SW480 (cell line): Measurements from ENCODE around the gene NRXN2.

Experiments
- DNase-seq: peaks from one replicate; pipeline ENCODE4 v3.0.0-alpha.2; 2016; ENCODE audit warnings: low spot score

NRXN2 gene

DNA sequence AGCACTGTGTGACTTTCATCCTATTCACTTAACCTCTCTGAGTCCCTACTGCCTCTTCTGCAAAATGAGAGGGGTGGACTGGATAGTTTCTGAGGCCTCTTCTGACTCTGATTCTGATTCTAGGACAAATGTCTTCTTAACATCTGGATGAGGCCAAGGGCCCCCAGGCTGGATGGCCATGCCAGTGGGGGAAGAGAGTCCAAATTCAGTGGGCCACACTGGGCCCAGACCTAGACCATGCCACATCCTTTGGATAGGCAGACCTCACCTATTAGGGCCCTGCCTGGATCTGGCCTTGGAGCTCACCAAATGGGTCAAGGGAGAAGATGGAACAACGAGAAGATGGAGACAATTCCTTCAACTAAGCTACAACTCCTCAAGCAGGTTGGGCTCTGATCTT is 24.6 kb downstream of the NRXN2 start:
- DNase-seq: no peak

DNA sequence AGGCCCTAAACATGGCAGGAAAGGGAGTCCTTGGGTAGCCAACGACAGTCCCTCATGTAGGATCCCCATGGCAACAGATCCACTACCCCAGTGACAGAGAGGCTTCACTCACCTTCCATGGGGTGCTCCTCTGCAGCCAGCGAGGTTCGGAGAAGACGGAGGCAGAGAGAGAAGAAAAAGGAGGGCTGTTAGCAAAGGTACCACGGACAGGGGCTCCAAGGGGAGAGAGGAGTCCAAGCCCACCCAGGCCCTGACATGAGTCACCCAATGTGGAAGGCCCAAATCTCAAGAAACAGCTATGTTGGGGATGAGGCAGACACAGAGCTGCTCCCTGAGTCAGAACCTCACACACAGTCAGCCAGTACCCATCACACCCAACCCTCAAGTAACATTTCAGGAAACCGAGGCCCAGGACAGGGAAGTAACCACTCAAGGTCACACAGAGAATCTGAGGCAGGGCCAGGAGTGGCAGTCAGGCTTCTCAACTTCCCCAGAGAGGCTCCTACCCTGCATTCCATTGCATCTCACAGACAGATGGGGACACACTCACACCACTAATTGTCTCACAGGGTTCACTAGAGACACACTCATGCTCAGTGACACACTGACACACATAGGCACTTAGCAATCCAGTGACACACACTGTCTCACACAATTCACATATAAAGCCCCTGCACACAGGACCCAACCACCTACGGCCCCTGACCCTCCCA is 25.2 kb downstream of the NRXN2 start:
- no peak for DNase-seq

DNA sequence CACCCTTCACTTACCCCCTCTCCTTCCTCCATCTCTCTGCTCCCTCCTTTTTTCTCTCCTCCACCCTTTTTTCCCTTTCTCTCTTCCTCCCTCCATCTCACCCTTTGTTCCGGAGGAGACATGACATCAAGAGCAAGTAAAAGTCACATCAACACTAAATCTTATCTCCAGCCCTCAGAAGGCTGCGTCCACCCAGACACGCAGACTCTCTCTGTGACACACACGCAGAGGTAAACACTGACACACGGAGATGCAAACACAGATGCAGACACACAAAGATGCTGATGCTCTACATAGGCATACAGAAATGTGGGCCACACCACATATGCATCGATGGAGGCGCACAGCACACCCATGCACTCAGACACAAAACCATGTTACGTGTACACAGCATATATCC is 27.0 kb downstream of the NRXN2 start:
- DNase-seq: no peak

DNA sequence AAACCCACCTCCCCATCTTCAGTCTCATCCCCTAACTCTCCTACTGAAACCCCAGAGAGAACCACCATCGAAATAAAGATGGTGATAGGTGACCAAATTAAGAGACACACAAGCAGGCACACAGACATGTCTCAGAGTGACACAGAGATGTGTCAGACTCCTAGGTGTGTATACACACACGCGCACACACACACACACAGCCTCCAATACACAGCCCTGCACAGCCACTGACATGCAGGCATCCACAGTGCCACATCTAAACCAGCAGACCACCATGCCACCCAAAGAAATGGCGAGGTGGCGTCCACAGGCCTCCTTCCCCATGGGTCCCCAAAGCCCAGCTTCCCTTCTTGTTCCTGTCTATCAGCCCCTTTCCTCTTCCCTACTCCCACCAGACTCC is 27.4 kb downstream of the NRXN2 start:
- no peak for DNase-seq

DNA sequence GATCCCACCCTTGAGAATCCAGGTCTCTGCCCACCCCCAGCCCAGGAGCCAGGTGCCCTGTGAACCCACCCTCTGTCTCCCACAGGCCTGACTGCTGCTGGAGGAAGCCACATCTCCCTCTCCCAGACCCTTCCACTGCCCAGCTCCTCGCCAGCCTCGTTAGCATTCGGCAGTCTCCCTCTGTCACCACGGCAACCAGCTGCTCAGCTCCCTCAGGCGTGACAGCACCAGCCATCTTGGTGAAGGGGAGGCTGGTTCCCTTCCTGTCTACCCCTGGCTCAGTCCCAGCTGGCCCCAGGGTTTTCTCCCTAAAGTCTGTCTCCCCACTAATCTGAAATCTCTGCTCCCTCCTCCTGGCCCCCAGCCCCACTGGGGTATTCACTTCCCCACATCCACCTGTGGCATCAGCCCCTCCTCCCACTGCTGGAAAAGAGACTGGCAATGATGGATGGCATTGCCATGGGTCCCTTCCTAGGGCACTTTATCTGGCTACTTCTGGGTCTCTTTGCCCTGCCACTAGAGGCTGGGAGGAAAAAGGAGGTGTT is 28.1 kb downstream of the NRXN2 start:
- DNase-seq: no peak

DNA sequence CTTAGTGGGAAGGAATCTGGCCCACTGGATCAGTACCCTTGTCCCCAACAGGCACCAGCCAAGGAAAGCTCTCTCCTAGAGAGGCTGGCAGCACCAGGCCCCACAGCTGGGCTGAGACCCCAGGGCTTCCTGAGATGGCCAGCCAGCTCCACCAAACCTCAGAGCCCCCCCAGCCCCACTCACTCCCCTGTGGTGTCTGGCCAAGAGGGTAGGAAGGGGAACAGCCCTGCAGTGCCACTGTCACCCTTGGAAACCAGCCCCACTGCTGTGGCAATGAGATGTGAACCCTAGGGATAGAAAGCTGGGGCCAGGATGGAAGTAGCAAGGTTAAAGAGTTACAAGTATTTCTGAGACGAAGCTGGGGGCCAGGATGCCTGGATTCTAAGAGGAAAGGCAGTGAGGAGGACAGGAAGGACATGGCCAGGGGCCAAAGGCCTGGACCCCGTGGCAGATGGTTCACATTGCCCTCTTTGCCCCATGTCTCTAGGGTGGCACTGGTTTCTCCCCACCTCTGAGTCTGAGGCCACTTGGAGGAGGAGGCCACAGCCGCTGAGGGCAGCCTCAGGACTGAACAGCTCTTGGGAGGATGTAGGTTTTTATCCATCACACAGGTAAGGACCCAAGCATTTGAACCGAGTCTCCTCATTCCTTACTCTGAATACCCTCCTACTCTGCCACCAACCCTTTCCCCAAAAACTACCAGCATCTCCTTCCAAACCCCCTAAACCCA is 28.8 kb downstream of the NRXN2 start:
- no peak for DNase-seq

DNA sequence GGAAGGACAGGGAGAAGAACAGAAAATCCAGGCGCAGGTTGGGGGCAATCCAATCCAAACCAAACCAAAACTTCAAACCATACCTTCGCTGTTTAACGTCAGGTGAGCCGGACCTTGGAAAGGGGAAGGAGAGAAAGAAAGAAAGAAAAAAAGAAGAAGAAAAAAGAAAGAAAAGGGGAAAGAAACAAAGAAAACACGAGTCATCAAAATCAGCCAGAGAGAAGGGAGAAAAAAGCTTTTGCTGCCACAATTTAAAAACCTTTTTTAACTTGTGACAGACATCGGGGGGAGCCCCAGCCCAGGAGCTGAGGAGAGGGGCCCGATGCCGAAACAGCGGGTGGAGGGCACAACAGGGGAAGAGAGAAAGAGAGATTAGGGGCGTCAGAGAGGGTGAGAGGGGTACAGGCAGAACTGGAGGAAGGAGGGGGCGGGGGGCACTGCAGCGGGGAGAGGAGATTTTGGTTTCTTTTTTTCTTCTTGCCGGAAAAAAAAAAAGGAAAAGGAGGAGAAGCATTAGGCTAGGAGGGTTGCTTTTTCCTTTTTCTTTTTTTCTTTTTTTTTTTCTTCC is 30.1 kb downstream of the NRXN2 start:
- DNase-seq: no peak

DNA sequence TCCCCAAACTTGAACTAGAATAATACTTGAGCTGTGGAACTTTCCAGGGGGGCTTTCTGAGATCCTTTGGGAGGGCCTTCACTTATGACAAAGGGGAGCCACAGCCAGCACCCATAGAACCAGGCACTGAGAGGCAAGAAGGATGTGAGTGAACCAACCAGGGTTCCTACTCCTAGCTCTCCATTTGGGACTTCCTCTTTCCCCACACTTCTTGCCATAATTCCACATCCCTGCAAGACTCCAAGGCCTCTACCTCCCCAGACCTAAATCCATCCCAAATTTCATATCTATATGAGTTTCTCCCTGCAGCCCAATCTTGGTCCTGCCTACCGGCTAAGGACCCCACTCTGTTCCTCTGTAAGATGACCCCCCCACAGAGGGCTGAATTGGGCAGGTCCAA is 31.5 kb downstream of the NRXN2 start:
- no peak for DNase-seq

DNA sequence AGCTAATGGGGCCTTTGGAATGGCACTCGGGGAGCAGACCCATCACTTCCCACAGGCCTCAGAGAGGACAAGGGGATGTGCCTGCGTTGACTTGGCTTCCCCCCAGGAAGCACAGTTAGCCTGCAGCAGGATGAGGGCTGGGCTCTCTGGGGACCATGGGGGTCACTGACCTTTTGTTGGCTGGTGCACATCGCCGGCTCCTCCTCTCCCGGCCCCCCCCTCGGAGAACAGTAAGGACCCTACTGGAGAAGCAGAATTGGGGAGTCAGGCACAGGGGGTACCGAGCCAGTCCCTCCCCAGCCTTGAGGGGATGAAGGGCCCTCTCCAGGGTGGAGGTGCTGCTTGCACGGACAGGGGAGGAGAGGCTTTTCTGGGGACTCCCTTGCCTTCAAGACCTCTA is 32.8 kb downstream of the NRXN2 start:
- no peak for DNase-seq

DNA sequence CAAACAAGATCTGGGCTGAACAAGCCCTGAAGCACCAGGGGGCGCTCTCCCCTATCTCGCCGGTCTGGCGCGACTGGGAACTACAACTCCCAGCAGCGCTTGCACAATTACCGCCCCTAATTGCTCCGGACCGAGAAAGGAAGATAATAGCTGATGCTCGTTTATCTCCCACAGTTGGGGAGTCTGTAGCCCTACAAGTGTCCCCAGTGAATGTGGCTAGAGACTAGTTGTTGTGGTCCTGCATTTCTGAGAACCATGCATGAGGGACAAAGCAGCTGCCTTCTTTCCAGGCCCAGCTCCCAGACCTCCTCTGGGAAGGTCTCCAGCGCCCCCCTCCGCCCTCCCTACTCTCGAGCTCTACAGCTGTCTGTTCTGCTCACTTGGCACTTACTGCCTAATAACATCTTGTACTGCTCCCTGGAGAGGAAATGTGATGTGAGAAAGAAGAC is 34.4 kb downstream of the NRXN2 start:
- peak; percentile 76 for DNase-seq

DNA sequence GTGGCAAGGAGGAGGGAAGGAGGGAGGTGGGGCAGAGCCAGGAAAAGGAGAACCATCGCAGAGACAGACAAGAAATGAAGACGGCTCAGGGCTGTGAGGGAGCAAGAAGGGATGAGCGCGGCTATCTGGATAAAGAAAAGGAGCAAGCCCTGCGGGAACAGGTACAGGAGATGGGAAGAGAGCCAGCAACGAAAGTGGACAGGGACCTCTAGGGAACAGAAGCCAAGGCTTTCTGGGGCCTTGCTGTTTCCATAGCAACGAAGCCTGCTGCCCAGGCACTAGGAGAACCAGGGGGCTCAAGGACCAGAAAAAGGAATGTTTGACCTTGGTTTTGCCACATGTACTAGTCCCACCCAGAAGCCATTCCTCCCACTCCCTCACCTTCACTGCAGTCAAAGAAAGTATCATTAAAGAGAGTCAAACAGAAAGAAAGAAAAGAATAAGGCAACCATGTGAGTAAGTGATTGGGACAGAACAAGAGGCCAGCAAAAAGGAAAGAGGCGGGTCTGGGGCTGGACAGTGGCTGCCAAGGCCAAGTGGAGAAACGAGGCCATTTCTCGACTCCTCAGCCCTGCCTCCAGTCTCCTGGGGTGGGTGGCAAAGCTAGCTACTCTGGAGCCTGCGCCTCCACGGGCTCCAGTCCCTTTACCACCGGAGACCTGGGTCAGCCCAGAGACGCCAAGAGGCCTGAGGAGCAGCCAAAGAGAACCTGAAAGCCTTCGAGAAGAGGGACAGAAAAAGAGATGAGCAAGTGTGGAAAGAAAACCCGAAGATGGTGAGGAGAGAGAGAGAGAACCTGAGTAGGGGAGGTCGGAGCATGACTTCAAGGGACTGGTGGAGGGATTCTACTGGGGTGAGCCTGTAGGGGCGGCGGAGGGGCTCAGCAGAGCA is 35.1 kb downstream of the NRXN2 start:
- no peak for DNase-seq

DNA sequence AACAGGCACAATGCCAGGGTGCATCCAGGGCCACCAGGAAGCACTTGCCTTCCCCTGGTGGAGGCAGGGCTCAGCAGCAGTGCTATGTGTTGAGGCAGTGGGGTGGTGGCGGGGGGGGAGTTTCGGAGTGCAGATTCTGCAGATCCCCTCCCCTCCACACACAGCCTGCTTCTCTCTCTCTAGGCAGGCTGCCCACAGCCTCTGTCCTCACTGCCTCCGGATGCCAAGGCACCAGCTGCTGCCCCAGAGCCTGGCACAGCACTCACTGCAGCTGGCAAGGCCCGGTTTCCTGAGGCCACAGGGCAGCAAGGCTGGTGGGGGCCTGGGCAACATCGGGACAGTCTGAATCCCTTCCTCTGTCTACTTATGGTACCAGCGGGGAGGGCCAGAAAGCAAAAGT is 35.8 kb downstream of the NRXN2 start:
- no peak for DNase-seq

DNA sequence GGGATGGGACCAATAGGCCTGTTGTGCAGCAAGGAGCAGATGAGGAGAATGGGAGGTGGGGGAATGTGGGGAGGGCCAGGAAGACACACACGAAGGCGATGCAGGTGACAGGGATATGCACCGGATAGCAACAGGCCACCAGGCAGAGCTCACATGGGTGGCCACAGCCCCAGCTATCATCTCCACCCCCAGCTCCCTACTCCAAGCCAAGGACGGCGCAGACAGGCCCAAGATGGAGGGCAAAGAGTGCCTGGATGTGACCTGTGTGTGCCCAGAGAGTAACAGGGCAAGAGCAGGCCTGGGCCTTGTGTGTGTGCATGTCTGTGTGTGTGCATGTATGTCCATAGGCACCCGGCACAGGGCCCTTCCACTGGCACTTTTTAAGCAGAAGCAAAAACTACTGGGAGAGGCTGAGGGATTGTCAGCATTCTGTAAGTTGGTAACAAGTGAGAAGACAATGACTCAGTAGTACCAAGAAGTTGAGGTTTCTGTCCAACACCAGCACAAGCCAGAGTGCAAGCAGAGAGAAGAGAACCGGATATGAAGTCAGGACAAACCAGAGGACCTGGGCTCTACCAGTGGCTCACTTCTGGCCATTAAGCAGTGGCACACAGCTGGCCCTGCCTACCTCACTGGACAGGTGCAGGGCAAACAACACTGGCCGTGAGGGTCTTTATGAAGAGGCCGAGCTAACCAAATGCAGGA is 36.4 kb downstream of the NRXN2 start:
- no peak for DNase-seq

DNA sequence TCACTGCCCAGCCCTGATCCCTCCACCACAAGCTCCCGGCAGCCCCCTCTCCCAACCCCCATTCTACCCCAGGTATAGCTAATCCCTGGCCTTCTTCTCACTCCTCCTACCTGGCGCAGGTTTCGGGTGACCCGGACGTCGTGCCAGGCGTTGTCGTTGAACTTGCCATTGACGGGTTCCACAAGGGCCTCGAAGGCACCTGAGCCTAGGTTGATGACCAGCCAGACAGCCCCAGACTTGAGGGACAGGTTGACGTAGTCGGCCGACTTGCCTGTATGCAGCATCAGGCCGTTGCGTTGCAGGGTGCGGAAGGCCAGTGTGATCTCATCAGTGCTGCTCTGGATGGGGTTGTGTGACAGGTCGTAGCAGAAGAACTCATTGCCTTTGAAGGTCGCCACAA is 37.5 kb downstream of the NRXN2 start:
- DNase-seq: no peak

DNA sequence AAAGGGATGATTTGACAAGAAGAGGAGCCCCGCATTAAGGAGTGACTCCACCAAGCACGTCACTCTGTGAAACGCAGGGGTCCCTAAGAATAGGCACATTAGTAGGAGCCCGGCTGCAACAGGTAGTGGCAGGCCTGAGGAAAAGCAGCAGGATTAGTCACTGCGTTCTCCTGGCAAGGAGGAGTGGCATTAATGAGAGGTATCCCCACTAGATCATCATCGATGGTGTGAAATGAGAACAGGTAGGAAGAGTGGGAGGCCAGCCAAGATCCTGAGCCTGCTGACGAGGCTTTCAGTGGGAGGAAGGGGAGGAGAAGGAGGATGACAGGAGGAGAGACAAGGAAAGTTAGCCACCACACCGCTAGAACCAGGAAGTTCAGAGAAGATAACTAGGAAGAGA is 38.6 kb downstream of the NRXN2 start:
- no peak for DNase-seq

DNA sequence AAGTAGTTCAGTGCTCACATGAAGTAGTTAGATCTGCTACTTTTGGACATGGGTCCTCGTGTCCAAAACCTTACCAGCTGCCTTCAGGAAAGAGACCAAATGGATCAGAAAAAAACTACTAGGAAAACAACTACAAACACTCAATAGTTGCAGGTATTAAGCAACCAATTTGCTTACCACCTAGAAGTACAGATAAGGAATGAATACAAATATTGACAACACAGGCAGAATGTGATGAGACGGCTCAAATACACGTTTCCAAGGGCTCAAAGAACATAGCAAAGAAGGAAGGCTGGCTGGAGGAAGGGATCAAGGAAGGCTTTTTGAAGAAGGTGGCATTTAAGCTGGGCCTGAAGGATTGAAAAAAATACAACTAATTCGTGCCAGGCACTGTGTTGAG is 41.8 kb downstream of the NRXN2 start:
- DNase-seq: no peak

DNA sequence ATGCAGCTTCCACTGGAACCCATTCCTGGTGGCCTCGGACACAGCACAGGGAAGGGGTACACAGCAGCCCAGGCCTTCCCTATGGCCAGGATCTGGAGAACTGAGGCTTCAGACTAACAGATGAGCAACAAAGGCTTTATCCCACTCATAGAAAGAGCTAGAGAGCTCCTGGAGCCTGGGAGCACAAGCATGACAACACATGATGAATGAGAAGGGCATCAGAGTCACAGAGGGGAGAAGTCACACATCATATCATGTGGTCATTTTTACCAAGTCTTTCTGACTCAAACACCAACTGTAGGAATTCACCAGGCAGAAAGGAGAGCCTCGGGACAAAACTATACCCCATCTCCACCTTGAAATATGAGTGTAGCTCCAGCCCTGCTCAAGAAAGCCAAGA is 43.2 kb downstream of the NRXN2 start:
- no peak for DNase-seq

DNA sequence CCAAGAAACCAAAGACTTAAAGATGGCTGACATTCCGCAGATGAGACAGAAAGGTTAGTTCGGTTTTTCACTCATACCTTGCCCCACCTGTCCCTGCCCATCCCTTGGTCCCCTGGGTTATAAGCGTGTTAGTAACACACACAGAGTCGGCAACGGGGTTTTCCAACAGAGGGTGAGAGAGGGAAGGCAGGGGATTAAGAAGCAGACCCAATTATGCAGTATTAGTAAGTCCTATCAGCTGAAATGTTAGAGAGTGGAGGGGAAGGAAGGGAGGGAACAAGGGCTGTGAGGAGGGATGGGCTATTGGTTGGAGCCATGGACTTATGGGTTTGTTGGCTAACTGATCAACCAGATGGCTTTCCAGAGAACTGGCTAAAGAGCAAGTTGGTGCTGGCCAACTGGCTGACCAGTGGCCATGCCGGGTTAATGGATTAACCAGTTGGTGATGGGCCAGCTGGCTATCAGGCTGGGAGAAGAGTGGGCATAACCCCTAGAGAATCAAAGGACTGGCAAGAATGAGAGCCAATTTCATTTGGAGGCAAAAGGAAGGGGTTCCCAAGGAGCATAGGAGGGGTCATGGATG is 45.5 kb downstream of the NRXN2 start:
- no peak for DNase-seq

DNA sequence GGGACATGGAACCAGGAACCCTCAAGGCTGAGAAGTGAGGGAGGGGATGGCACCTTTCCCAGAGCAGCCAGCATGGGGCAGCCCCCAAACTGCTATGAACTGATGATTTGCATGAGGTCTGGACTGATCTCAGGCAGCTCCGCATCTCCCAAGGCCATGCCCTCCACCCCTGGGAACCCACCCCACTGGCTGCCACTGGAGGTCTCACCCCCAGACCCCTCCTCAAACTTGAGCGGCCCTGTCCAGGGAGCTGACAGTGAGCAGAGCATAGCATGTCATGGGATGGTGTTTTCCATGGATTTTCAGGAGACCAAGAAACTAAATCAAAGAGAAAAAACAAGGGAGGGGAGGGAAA is 46.8 kb downstream of the NRXN2 start:
- no peak for DNase-seq

DNA sequence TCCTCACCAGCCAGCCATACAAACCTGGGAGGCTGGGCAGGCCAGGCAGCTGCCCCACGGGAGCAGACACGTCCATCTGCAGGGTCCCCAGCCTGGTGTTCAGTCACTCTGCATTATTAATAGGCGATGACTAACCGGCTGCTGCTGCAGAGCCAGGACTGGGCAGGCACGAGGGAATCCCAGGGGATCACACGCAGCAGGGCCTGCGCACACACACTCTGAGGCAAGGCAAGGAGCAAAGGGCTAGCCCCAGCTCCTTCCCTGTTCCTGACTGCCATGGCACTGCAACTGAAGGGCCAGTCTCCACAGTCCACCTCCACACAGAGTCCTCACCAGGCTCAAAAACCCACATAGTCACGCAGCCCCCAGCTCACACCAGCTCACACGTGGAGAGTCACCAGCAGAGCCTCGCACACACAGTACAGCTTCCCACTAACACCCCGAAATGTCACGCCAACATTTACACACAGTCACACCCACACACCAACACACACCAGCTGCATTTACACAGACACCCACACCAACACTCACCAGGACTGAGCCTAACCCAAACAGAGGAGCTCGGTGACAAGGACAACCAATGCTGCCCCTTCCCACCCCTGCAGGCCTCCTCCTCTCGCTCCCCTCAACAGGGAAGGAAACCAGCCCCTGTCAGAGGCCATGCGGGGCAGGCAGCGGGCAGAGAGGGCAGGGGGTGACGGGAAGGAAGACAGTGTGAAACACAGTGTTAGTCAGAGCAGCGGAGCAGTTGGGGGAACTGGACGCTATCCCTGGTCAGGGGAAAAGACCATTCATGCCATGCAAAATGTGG is 47.3 kb downstream of the NRXN2 start:
- DNase-seq: peak; percentile 37
